Measurements from ENCODE around the gene TBL3.

DNA sequence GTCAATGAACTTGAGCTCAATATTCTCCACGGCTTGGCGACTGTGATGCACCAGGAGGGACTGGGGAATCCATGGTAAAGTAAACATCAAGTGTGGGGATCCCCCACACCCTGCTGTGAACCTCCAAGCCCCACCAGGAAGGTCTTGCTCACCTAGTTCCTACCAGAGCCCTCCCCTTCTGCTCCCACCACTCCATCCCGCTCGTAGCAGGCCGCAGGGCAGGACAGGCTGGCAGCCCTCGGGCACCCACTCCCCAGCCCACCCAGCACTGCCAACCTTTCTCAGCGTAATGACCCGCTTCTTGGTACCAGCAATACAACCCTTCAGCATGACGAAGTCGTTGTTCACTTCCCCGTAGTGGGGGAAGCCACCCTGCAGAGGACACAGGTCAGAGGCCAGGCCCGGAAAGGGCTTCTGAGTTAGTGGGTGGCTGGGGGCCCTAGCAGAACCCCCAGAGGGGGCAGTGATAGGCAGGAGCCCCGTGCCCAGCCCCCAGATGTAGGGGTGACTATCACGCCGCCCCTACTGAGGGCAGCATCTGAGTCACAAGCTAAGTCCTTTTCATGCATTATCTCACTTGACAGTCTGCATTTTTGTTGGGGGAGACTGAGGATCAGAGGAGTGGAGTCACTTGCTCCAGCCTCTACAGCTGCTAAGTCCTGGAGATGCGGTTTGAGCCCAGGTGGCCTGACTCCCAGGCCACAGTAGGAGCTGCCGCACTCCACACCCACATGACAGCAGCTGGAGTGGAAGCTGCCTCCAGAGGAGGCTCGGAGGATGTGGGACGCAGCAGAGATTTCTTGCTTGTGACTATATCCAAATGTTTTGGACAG, 26.1 kb upstream of the TBL3 start:
- TF ChIP-seq, protein P1, sequence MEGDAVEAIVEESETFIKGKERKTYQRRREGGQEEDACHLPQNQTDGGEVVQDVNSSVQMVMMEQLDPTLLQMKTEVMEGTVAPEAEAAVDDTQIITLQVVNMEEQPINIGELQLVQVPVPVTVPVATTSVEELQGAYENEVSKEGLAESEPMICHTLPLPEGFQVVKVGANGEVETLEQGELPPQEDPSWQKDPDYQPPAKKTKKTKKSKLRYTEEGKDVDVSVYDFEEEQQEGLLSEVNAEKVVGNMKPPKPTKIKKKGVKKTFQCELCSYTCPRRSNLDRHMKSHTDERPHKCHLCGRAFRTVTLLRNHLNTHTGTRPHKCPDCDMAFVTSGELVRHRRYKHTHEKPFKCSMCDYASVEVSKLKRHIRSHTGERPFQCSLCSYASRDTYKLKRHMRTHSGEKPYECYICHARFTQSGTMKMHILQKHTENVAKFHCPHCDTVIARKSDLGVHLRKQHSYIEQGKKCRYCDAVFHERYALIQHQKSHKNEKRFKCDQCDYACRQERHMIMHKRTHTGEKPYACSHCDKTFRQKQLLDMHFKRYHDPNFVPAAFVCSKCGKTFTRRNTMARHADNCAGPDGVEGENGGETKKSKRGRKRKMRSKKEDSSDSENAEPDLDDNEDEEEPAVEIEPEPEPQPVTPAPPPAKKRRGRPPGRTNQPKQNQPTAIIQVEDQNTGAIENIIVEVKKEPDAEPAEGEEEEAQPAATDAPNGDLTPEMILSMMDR (IDR thresholded peaks at IDR 0.05; ENCODE audit: borderline replicate concordance, extremely low read depth, low read length, poor library complexity, severe bottlenecking): no peak
- TF ChIP-seq EZH2 (IDR thresholded peaks at IDR 0.05; ENCODE audit: borderline replicate concordance, low read depth, low read length, severe bottlenecking): no peak
